Activated T-cell treated with anti-CD3 and anti-CD28 coated beads, Interleukin-2, amount 50 U/mL, for 72 hours (primary cell): ENCODE results near the gene DPH1. TPM values are rescaled to one million over a fixed set of nuclear protein-coding genes. Genes with fewer than 3 reads are reported as not detected.

ENCODE experiments used
- ATAC-seq, 2 donors: fragments of 150-1000 bp; cut with Tn5 transposase; replicated peaks in 1 of 2; 2 replicates each; pipeline ENCODE4 v1.10.0; 2021; ENCODE audit warnings: moderate library complexity in 2 of 2, mild to moderate bottlenecking in 1 of 2
- DNase-seq, 2 donors: peaks; one replicate each; pipeline ENCODE4 v3.0.0; 2021 to 2022; ENCODE audit warnings: mixed read lengths in 1 of 2
- H3K27ac Mint-ChIP-seq: one replicate; pipeline ENCODE4 v1.8.0; 2022; ENCODE audit warnings: mild to moderate bottlenecking, moderate library complexity, mixed read lengths
- H3K27me3 Mint-ChIP-seq: one replicate; pipeline ENCODE4 v1.8.0; 2022; ENCODE audit warnings: low read depth, mixed read lengths
- H3K36me3 Mint-ChIP-seq, 2 donors: one replicate each; pipeline ENCODE4 v1.8.0; 2022; ENCODE audit warnings: mixed read lengths in 2 of 2, mild to moderate bottlenecking in 1 of 2; ENCODE audit not compliant: insufficient read depth in 2 of 2
- H3K4me1 Mint-ChIP-seq: one replicate; pipeline ENCODE4 v1.8.0; 2022; ENCODE audit warnings: low read depth, mixed read lengths
- H3K4me3 Mint-ChIP-seq, 2 donors: one replicate each; pipeline ENCODE4 v1.8.0; 2022; ENCODE audit warnings: mild to moderate bottlenecking in 2 of 2, mixed read lengths in 2 of 2, moderate library complexity in 2 of 2
- H3K9me3 Mint-ChIP-seq, 2 donors: one replicate each; pipeline ENCODE4 v1.8.0; 2022; ENCODE audit warnings: mixed read lengths in 2 of 2
- total RNA-seq, 2 donors: library from RNA; stranded (reverse); gene quantifications; one replicate each; pipeline ENCODE4 v1.2.3, GENCODE V29; 2022

DPH1 gene
- total RNA-seq, 2 donors from 2014 or later: 36.8 to 40.8 TPM

DNA sequence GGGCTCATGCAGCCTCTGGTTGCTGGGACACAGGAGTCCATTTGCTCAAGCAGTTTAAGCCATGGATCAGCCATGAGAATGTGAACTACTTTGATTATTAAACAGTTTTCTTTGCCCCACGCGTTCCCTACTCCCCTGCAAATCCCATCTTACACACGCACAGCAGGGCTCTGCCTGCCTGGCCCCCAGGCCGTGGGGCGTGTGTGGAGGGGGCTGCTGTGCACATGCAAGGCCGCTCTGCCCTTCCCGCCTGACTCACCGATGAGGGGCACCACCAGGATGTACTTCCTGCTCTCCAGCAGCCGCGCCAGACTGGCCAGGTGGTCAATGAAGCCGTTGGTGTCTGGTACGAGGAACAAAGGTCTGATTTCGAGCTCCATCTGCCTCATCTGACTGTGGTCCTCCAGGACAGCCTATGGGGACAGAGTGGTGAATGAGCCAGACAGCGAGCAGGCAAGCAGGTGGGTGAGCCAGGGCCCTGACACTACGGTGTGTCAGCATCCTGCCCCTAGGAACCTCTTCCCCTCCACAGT lies 38.6 kb downstream of the DPH1 start:
- DNase-seq (peak; percentile 49 to 61), ATAC-seq (peak; percentile 25 to 29)
- Mint-ChIP-seq H3K9me3 (no peaks in the 10 kb centered on the region), H3K4me1 (peaks cover 53% of the 10 kb centered on the region), H3K36me3 (peaks cover 25 to 29% of the 10 kb centered on the region in 2 donors), H3K27ac (peak overlapping the region; percentile 49), H3K27me3 (no peaks in the 10 kb centered on the region), H3K4me3 (peak overlapping the region; percentile 79 to 82)

GRCh38 chr17:2070241-2071023 lies 40.5 kb downstream of the DPH1 start:
- H3K9me3 Mint-ChIP-seq: no peaks in the 10 kb centered on the region
- H3K4me1 Mint-ChIP-seq: peaks cover 46% of the 10 kb centered on the region
- peak; percentile 88 to 89 for DNase-seq
- H3K27me3 Mint-ChIP-seq: no peaks in the 10 kb centered on the region
- H3K36me3 Mint-ChIP-seq: peaks cover 21 to 22% of the 10 kb centered on the region in 2 donors
- peak overlapping the region; percentile 79 to 82 for H3K4me3 Mint-ChIP-seq
- peak overlapping the region; percentile 43 for H3K27ac Mint-ChIP-seq
- peak; percentile 92 to 93 for ATAC-seq

- Mint-ChIP-seq H3K4me1 (peaks cover 46% of the 10 kb centered on the region), H3K27ac (peak overlapping the region; percentile 43), H3K36me3 (peaks cover 18 to 23% of the 10 kb centered on the region in 2 donors), H3K4me3 (peak overlapping the region; percentile 66 to 82), H3K9me3 (no peaks in the 10 kb centered on the region), H3K27me3 (no peaks in the 10 kb centered on the region)
- no peak for DNase-seq
- ATAC-seq: no peak
Observed at GRCh38 chr17:2071024-2071385, 41.1 kb downstream of the DPH1 start.

DNA sequence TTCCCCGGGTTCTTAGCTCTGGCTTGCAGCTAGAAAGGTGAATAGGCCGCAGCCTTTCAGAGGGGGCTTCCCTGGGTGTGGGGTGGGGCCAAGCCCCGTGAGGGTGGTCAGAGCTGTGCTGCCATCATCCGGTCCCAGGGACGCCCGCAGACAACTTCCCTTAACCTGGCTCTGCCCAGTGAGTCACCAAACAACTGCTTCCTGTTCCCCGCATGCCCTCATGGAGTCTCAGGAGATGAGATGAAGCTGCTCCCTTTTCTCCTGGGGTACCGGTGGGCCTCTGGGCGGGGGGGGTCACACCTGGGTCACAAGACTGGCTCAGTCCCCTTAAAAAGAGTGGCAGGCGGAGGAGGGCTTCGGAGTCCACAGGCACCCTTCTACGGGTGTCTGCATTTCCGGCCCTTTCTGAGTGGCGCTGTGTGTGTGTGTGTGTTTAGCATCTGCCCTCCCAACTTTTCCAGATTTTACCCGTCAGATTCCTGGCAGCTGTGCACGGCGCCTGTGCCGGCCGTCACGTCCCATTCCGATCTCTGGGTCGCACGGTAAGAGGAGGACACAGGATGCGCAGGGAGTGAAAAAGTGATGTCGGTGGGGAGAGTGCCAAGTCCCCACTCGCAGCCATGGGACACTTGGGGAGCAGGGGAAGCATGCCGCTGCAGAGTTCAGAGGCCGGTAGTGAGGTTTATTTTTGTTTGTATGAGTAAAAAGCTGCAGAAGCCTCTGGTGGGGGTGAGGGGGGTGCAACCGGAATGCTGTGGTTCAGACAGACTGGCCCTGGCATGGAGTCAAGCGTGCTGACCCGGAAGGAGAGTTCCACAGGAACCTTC lies 41.7 kb downstream of the DPH1 start:
- peaks cover 46% of the 10 kb centered on the region for H3K4me1 Mint-ChIP-seq
- H3K36me3 Mint-ChIP-seq: peaks cover 15 to 22% of the 10 kb centered on the region in 2 donors

GRCh38 chr17:2074919-2075318 lies 45.0 kb downstream of the DPH1 start:
- no peaks in the 10 kb centered on the region for H3K9me3 Mint-ChIP-seq
- ATAC-seq: no peak
- peaks cover 13 to 23% of the 10 kb centered on the region in 2 donors for H3K36me3 Mint-ChIP-seq
- H3K27me3 Mint-ChIP-seq: no peaks in the 10 kb centered on the region
- DNase-seq: no peak
- no peak overlapping the region for H3K4me3 Mint-ChIP-seq
- no peak overlapping the region for H3K27ac Mint-ChIP-seq
- peaks cover 18% of the 10 kb centered on the region for H3K4me1 Mint-ChIP-seq

More for the DNA sequence above, 41.7 kb downstream of the DPH1 start:
- no peak for DNase-seq
- H3K4me3 Mint-ChIP-seq: peak overlapping the region; percentile 66 to 82
- peak overlapping the region; percentile 43 for H3K27ac Mint-ChIP-seq
- H3K27me3 Mint-ChIP-seq: no peaks in the 10 kb centered on the region
- ATAC-seq: no peak
- H3K9me3 Mint-ChIP-seq: no peaks in the 10 kb centered on the region

DNA sequence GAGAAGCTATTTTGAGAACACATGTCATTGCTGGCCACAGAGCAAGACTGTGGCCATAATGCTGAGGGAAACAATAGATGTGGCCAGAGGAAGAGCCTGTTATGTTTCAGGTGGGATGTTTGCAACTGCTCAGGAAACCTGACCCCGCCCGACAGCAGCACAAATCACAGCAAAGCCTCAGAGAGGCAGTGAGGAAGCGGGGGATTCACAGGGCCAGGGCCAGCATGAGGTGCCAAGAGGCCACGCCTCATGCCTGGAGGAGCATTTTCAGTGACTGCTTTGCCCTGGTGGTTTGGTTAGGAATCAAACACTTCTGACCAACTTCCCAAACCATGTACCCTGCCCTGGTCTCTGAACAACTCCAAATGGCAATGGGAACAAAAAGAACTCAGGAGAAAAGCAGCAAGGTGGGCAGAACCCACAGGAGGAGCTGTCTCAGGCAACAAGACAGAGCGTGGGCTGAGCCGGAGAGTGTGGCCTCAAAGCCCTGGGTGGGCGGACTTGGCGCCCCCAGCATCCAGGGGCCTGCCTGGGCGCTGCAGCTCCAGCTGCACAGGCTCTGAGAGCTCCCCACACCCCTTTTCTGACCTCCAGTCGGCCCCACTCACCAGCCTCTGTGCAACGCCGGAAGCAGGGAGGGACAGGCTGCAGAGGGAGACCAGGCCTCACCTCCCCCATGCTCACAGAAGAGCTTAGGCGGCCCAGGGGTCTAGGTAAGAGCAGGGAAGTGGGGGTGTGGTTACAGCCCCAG lies 45.6 kb downstream of the DPH1 start:
- ATAC-seq (peak in 1 of 2 donors; percentile 10), DNase-seq (no peak)
- Mint-ChIP-seq H3K36me3 (peaks cover 10 to 21% of the 10 kb centered on the region in 2 donors), H3K4me3 (no peak overlapping the region), H3K9me3 (no peaks in the 10 kb centered on the region), H3K27me3 (no peaks in the 10 kb centered on the region), H3K27ac (no peak overlapping the region), H3K4me1 (peaks cover 12% of the 10 kb centered on the region)

DNA sequence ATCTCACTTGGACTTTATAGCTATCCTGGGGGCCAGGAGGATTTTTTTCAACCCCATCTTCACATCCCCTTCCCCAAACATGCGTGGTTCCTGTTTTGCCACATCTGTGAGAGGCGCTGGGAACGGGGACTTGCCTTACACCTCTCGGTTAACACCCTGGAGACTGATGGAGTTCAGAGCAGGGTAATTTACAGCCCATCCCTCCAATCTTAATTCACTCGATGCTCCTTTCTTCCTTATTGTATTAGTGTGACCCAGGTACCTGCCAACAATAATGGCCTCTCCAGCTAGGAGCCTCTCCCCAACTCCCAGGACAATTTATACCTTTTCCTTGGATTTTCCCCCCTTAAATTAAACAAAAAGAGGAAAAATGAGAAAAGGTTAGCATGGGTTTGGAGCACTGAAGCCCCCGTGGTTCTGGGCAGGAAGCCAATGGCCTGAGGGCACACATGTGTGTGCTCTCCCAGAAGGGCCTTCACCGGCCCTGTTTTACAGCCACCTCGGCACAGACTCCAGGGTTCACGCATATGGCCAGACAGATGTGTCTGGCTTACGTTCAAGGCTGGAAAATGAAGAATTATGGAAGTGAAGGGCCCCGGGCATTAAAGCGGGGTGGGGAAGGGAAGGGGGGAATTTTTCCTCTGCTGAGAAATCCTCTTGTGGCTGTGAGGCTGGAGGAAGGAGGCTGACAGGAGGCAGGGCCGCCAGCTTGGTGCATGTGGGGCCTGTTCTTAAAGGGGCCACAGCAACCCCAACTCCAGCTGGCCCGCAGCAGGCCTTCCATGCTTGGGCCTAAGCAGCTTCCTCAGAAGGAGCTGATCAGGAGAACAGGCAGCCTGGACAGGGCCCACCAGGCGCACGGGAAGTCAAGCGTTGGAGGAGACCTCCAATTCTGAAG lies 46.4 kb downstream of the DPH1 start:
- Mint-ChIP-seq H3K27ac (no peak overlapping the region), H3K9me3 (no peaks in the 10 kb centered on the region), H3K4me3 (no peak overlapping the region), H3K4me1 (peaks cover 4% of the 10 kb centered on the region), H3K36me3 (peaks cover 10 to 21% of the 10 kb centered on the region in 2 donors), H3K27me3 (no peaks in the 10 kb centered on the region)
- no peak for DNase-seq
- no peak for ATAC-seq

GRCh38 chr17:2077040-2077439 lies 47.1 kb downstream of the DPH1 start:
- Mint-ChIP-seq H3K9me3 (no peaks in the 10 kb centered on the region), H3K36me3 (peaks cover 14 to 21% of the 10 kb centered on the region in 2 donors), H3K4me1 (peaks cover 5% of the 10 kb centered on the region), H3K4me3 (no peak overlapping the region), H3K27ac (no peak overlapping the region), H3K27me3 (no peaks in the 10 kb centered on the region)
- DNase-seq: no peak
- ATAC-seq: no peak

- H3K9me3 Mint-ChIP-seq: no peaks in the 10 kb centered on the region
- peak overlapping the region; percentile 31 for H3K27ac Mint-ChIP-seq
- peak overlapping the region; percentile 0 to 78 for H3K4me3 Mint-ChIP-seq
- DNase-seq: no peak
- peak; percentile 71 to 73 for ATAC-seq
- H3K4me1 Mint-ChIP-seq: peaks cover 41% of the 10 kb centered on the region
- no peaks in the 10 kb centered on the region for H3K27me3 Mint-ChIP-seq
- peaks cover 16 to 26% of the 10 kb centered on the region in 2 donors for H3K36me3 Mint-ChIP-seq
Observed at GRCh38 chr17:2081564-2081963, 51.6 kb downstream of the DPH1 start.

DNA sequence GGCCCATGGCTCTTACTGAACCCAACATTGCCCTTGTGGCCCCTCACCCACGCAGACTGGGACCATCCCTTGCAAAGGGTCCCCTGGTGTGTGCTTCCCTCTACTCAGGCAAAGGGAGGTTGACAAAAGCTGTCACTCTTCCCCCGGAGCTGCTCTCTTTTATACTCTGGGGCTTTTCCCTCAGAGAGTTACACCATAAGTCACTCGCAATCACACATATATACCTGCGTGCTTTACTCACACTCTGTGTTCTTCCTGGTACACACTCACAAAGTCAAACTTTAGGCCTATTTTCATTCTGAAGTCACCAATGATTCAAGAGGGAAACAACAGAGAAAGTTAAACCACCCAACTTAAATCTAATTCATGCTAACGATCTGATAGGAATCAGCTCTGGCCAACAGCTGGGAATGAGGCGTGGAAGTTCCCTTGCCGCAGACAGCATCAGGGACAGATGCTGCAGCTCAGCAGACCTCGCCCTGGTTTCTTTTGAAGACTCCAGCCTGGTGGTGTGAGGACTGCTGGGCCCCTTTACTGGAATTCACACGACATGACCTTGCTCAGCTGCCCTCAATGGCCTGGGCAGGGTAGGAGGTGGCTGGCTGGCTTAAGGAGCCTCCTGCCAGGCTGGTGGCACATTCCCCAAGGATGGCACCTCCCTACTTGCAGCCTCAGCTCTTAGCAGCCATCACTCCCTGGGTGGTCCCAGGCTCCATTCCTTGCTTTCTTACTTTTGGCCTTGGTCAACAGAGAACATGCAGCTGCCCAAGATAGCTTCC lies 52.2 kb downstream of the DPH1 start:
- DNase-seq (no peak), ATAC-seq (peak; percentile 52 to 64)
- Mint-ChIP-seq H3K27ac (peak overlapping the region; percentile 31), H3K36me3 (peaks cover 16 to 24% of the 10 kb centered on the region in 2 donors), H3K4me1 (peaks cover 47% of the 10 kb centered on the region), H3K27me3 (no peaks in the 10 kb centered on the region), H3K4me3 (peak overlapping the region; percentile 0 to 78), H3K9me3 (no peaks in the 10 kb centered on the region)

DNA sequence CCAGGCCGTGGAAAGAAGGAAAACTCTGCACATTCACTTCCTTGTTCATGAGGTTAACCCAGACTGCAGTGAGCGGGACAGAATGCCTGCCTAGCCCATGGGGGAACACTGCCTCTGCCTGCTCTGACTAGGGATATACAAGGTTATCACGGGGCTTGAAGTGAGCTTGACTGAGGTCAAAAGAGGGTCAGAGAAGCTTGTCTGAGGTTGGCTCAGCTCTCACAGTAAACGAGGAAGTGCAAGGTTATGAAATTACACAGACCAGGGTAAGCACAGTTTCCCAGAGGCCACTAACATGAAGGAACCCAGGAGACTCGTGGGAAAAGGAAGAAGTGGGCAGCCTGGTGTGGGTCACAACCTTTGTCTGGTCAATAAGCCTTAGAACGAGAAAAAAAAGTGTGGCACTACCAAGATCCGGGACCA lies 53.7 kb downstream of the DPH1 start:
- DNase-seq: no peak
- Mint-ChIP-seq H3K27ac (peak overlapping the region; percentile 58), H3K4me1 (peaks cover 62% of the 10 kb centered on the region), H3K27me3 (no peaks in the 10 kb centered on the region), H3K4me3 (peak overlapping the region in 1 of 2 donors; percentile 3), H3K9me3 (no peaks in the 10 kb centered on the region), H3K36me3 (peaks cover 17 to 20% of the 10 kb centered on the region in 2 donors)
- ATAC-seq: peak in 1 of 2 donors; percentile 16
